GM12872 (cell line): Measurements from ENCODE around the gene PFKP.

Experiments used
- CTCF ChIP-seq: IDR thresholded peaks from 3 replicates; pipeline ENCODE4 v1.5.1; 2011; ENCODE audit warnings: low read depth, mild to moderate bottlenecking, low read length, moderate library complexity; ENCODE audit not compliant: insufficient read depth

Gene PFKP

DNA sequence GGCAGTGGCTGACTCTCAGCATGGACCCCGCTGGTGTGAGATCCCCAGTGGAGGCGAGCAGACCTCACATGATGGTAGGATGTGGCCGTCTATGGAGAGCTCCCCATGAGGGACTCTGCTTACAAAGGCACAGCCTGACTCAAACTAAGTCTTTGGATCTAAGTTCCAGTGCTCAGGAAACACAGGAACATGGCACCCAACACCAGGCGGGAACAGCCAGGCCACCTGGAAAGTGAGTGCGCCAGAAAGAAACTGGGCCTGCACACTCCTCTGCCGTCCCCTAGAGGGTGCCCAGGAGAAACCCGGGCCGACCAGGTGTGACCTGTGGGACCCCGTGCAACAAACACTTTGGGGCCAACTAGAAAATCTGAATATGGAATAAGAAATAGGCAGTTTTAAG, 95.2 kb downstream of the PFKP start:
- no peak for TF ChIP-seq CTCF

GRCh38 chr10:3163879-3164278, 96.5 kb downstream of the PFKP start:
- no peak for TF ChIP-seq CTCF

GRCh38 chr10:3165196-3165595, 97.8 kb downstream of the PFKP start:
- TF ChIP-seq CTCF, result no peak

DNA sequence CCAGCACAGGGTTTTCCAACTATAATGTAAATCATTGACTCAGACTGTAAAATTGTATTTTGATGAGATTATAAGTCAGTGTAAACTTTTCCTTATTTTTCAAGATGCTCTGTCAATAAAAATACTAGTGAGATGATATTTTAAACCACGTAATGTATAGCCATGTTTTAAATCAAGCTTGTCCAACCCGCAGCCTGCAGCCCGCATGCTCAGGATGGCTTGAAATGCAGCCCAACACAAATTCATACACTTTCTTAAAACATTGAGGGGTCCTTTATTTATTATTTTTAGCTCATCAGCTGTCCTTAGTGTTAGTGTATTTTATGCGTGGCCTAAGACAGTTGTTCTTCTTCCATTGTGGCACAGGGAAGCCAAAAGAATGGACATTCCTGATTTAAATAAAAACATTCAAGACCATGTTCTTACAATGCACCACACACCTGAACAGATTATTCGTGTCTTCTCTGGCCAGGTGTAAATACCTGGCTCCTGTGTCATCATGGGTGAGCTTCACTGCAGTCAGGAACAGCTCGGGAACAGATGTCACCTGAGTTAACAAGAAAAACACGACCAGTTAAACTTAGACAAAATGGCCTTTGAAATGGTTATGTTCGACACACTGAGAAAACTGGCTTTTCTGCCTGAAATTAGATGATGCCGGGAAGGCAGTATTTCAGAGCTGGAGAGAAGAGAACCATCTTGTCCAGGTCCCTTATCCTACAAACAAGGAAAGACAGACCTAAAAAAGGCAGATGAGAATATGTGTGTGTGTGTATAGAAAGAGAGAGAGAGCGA, 99.3 kb downstream of the PFKP start:
- no peak for TF ChIP-seq CTCF

DNA sequence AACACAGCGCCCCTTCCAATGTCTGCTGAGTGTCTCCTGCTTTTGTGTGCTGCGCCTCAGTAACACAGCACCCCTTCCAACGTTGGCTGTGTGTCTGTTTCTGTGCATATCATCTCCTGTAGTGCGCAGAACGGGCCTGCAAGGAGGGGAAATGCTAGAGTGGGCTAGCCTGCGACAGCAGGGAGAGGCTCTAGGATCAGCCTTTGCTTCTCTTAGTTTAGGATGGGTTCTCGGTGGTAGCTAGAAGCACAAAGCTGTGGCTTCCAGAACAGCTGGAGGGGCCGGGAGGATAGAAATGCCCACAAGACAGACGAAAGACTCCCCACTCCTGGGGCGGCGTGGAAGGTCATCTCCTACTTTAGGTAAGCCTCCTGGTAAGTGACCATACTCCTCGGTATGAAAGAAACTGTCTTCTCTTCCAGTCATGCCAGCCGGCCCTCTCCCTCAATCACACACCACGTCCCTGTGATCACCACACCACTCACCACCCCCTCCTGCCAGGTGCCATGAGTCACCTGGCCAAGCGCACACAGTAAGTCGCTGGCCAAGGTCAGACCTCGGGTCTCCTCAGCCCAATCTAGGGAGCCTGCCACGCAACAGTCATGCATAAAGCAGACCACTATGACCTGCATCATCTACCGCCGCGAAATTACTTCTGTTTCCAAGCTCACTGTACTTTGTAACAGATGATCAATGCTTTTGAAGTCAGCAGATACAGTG, 100.4 kb downstream of the PFKP start:
- no peak for TF ChIP-seq CTCF

GRCh38 chr10:3169271-3169670, 101.9 kb downstream of the PFKP start:
- no peak for TF ChIP-seq CTCF

- no peak for TF ChIP-seq CTCF
Measured at GRCh38 chr10:3169673-3170072, 102.3 kb downstream of the PFKP start.
